Ecto neural progenitor cell (in vitro differentiated cells): ENCODE data around the gene HTR2A.

Experiments
- DNase-seq: peaks from one replicate; pipeline ENCODE4 v3.0.0-alpha.2; 2018; ENCODE audit warnings: low spot score

The HTR2A gene

GRCh38 chr13:46868091-46868490, 28.8 kb downstream of the HTR2A start:
- DNase-seq, result no peak

- peak; percentile 56 for DNase-seq
Observed at GRCh38 chr13:46866150-46866549, 30.7 kb downstream of the HTR2A start.

DNA sequence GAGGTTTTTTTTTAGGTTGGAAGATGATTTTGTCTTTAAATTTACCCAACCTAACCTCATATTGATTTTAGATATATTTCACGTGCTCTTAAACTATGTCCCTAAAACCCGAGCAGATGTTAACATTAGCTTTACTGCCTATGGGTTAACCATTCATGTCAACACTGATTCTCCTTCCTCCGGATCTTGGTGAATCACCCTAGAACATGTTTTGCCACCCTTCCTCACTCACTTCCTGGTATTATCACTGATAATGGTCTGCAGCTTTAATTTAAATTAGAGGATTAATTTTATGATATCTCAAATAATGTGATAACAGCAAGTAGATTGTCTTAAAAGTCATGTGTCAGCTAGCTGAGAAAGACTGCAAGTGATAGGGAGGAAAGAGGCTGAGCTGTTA, 31.9 kb downstream of the HTR2A start:
- DNase-seq, result no peak

- DNase-seq, result no peak
Observed at GRCh38 chr13:46861959-46862358, 34.9 kb downstream of the HTR2A start.

DNA sequence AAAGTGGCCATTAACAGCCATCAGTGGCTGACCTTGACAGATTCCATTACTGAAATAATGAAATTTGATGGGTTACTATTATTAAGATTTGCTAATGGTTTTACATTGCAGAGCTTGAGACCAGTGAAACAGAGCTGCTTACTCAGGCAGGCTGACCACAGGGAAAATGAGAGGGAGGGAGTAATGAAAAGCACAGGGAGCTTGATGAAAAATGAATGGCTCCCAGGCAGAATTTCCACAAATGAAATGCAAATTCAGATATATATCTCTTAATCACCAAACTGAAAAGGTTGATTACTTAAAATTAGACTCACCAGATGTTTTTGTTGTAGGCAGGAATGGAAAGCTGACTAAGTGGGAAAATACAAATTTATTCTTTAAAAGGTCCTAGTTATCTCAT, 36.1 kb downstream of the HTR2A start:
- no peak for DNase-seq

DNA sequence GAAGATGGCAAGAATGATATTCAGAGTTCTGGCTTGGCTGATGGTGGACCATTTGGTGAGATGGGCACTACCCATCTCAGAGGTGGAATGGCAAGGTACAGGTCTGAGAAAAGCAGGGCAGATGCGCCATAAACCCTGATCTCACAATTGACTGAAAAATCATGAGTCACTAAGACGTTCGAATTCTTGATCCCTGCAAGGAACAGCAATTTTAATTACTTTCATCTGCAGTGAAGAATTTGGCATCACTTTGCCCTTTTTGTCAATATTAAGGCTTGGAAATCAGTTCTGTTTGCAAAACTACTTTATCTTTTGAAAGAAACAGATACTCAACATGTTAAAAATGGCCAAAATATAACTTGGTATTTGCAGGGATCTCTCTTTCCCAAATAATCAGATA, 38.1 kb downstream of the HTR2A start:
- no peak for DNase-seq

GRCh38 chr13:46858163-46858562, 38.7 kb downstream of the HTR2A start:
- no peak for DNase-seq

GRCh38 chr13:46855664-46856063, 41.2 kb downstream of the HTR2A start:
- DNase-seq, result no peak

DNA sequence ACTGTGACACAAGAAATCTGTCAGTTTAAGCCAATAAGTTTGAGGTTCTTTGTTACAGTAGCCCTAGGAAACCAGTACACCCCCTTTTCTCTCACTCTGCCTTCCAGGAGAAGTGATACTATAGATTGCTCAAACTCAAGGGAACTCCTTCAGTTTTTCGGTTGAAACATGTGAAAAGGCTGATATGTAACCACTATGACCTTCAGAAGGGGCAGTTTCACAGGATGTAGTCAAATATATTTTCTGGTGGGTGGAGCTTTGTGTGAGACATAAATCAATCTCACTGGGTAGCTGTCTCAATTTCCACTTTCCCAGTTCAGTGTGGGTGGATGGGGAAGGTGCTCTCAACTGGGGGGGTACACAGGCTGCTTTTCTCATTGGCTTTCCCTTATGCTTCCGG, 41.7 kb downstream of the HTR2A start:
- no peak for DNase-seq

GRCh38 chr13:46852168-46852567, 44.7 kb downstream of the HTR2A start:
- no peak for DNase-seq

- DNase-seq, result no peak
Observed at GRCh38 chr13:46850214-46850613, 46.6 kb downstream of the HTR2A start.

GRCh38 chr13:46846726-46847125, 50.1 kb downstream of the HTR2A start:
- DNase-seq, result no peak

- no peak for DNase-seq
Observed at GRCh38 chr13:46845146-46845545, 51.7 kb downstream of the HTR2A start.

GRCh38 chr13:46844431-46844830, 52.4 kb downstream of the HTR2A start:
- DNase-seq, result no peak

DNA sequence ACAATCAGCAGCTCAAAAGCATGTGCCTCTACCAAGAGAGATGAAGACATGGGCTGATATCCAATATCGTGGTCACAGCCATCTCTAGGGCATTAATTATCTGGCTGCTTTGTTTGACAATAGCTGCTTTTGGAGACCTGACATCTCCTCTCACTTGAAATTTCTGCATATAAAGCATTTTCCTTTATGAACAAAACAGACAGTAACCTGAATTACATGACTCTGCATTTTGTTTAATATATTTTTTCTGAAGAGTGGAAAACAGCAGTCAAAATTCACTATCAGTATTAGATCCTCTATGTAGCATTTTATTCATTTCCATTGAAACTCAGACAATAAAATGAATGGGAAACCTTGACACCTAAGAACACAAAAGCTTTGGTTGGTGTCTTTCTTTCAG, 57.5 kb downstream of the HTR2A start:
- DNase-seq, result no peak

DNA sequence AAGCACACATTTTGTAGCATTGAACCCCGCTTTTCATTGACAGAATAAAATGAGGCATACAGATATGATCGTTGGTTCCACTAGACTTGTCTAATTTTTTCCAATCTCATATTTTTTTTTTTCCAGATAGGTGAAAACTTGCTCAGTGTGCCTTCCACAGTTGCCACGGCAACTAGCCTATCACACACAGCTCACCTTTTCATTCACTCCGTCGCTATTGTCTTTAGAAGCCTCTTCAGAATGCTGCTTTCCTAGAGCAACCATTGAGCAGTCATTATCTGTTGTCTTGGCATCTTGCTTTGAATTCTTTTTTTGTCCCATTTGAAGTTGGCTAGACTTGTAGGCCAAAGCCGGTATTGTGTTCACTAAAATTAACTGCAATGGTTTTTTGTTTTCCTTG, 62.2 kb downstream of the HTR2A start:
- no peak for DNase-seq

DNA sequence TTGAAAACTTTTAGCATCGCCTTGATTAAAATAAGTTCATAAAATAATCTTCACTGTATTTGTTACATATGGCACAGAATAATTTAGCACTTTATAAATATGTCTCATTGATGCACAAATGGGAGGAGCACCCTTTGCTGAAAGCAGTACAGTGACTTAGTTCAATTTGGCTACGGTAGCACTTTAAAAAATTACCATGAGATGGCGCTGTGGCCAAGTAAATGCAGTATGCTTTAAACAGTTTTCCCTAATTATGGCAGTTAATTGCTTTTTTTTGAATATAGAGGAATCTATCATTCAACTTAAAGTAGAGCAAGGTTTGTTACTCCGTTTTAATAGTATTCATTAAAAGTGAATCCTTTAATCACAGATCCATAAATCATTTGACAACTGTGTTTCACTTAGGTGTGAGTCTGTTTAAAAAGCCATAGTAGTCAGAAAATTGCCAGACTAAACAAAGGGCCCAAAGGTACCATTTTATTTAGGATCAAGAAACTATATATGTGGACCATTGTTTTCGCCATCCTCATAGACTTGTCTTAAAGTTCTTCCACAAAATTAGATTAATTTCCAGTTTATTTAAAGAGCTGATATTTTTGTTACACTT, 65.2 kb downstream of the HTR2A start:
- DNase-seq, result no peak

DNA sequence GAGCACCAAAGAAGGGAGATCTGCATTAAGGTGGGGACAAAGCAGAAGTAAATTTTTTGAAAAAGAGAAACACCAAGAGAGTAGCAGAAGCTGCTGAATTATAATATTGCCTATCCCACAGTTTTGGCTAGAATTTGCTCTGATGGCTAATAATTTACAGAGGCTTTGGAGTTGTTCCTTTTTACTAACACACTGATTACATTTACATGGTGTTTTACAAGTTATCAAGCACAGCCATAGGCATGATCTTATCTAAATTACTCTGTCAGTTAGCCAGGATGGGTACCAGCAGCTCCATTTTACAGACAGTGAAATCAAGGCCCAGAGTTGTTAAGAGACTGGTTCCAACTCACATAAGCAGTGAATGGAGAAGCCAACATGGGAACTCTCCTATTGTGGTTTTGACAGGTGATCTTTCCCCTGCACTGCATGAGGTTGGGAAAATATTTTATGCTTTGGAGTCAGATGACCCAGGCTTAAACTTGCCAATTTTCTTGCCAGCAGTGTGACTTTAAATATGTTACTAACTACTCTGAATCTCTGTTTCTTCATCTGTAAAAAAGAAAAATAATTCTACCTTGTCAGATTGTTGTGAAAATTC, 66.3 kb downstream of the HTR2A start:
- DNase-seq, result no peak

- no peak for DNase-seq
Observed at GRCh38 chr13:46822551-46822950, 74.3 kb downstream of the HTR2A start.

GRCh38 chr13:46817838-46818476, 78.9 kb downstream of the HTR2A start:
- DNase-seq, result no peak

DNA sequence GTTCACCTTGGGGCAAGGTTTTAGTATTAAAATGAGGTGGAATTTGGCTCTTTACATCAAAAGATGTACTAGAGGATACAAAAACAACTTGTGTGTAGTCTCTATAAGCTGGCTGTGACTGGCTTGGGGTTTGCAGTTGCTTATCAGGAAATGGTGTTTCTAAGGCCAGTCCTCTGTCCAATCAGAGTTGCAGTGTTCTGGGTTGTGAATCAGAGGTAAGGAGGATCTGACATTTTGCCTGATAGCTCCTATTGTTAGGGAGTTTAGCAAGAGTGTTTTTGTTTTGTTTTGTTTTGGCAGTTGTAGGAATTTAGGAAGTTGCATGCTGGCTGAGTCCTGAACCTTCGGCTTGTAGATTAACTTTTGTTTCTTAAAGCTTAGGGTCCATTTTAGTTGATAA, 79.8 kb downstream of the HTR2A start:
- no peak for DNase-seq

- DNase-seq, result no peak
Observed at GRCh38 chr13:46816371-46816770, 80.5 kb downstream of the HTR2A start.

DNA sequence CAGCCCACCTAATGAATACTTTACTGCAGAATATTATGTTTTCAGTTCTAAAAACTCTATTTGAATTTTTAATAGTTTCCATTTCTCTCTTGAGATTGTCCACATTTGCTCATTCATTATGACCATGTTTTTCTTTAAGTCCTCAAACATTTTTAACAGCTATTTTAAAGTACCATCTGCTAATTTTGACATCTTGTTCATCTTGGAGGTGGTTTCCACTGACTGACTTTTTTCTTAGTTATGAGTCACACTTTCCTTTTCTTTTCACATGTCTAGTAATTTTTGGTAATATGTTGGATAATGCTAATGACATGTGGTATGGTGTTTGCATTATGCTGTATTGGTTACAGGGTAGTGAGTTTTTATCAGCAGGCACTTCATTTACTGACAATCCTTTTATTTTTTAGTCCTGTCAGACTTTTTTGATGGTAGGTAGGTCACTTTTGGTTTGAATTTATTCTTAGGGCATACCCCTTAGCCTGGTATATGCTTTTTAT, 84.5 kb downstream of the HTR2A start:
- no peak for DNase-seq

GRCh38 chr13:46810440-46810839, 86.4 kb downstream of the HTR2A start:
- no peak for DNase-seq
